GM19099 (cell line): Measurements from ENCODE around the gene CELF4.

Experiments used
- POLR2A ChIP-seq: IDR thresholded peaks from 3 replicates; pipeline ENCODE4 v1.6.1; 2011; ENCODE audit warnings: low read depth; ENCODE audit not compliant: insufficient read length; ENCODE audit errors: extremely low read depth

CELF4 gene

DNA sequence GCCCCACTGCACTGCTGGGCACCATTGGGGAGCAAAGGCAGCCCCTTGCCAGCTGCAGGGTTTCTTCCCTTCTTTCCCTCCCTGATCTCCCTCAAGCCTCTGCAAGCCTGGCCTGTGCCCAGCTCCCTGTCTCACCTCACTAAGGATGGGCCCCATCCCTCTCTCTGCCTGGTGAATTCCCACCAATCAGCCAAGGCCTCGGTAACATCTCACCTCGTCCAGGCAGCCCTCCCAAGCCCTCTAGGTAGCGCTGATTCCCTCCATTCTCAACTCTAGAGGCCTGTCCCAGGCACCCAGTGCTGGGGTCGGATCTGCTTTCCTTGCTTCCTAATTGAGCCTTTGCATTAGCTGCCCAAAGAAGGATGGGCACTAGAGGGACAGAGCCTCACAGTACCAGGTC, 63.0 kb downstream of the CELF4 start:
- TF ChIP-seq POLR2A, result no peak

GRCh38 chr18:37502036-37502435, 63.6 kb downstream of the CELF4 start:
- no peak for TF ChIP-seq POLR2A

- no peak for TF ChIP-seq POLR2A
Measured at GRCh38 chr18:37501136-37501535, 64.5 kb downstream of the CELF4 start.

DNA sequence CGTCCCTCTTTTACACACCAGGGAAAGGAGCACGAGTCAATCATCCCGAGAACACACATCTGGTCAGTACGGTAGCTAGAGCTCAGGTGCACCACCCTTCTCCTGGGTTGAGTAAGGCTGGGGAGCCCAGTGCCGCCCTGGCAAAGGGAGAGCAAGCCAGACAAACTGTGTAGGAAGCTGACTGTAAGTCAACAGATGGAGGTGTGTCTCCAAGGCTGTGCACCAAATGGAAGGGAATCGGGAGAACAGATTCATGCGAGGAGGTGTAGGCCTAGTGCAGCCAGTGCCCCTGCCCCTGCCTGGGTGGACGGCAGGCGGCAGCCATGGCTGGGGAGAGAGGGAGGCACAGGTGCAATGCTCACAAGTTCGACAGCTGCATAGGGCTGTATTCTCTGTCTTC, 65.7 kb downstream of the CELF4 start:
- TF ChIP-seq POLR2A, result no peak

GRCh38 chr18:37499044-37499443, 66.6 kb downstream of the CELF4 start:
- no peak for TF ChIP-seq POLR2A

DNA sequence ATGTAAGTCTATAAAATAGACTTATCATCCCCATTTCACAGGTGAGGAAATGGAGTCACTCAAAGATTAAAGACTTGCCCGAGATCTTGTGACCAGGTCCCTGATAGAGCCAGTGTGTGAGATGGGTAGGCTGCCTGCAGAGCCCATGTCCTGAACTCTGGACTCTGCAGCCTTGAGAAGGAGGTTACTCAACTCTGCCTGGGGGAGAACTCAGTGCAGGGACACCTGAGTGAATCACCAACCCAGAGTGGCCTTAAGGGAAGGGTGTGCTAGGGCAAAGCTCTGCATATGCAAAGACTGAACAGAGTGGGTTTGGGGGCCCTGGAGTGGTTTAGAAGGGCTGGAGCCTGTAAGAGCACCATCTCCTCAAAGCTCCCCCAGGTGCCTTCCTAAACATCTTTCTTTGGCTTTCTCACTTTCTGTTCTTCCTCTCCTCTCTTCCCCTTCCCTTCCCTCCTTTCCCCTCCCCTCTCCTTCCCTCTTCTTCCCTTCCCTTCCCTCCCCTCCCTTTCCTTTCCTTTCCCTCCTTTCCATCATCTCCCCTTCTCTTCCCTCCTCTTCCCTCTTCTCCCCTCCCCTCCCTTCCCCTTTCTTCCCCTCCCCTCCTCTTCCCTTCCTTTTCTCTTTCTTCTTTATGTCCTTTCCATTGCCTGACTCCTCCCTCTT, 67.6 kb downstream of the CELF4 start:
- TF ChIP-seq POLR2A, result no peak

- no peak for TF ChIP-seq POLR2A
Measured at GRCh38 chr18:37496568-37496967, 69.0 kb downstream of the CELF4 start.

DNA sequence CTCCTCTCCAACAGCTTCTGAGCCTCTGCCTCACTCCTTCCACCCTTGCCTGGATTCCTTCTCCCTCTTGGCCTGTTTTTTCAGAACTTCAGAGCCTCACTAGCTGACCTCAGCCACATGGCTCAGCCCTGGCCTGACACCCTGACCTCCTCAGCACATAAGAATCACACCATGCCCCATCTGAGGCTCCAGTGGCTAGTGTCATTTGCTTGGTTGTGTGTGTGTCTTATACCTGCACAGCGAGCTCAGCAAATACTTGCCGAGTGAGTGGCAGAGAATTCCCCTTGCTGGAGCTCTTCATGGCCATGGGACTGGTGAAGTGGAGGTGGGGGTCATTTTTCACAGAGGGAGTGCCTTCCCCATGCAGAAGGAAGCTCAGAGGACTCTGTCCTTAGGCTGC, 70.2 kb downstream of the CELF4 start:
- no peak for TF ChIP-seq POLR2A

- no peak for TF ChIP-seq POLR2A
Measured at GRCh38 chr18:37494406-37494805, 71.2 kb downstream of the CELF4 start.

DNA sequence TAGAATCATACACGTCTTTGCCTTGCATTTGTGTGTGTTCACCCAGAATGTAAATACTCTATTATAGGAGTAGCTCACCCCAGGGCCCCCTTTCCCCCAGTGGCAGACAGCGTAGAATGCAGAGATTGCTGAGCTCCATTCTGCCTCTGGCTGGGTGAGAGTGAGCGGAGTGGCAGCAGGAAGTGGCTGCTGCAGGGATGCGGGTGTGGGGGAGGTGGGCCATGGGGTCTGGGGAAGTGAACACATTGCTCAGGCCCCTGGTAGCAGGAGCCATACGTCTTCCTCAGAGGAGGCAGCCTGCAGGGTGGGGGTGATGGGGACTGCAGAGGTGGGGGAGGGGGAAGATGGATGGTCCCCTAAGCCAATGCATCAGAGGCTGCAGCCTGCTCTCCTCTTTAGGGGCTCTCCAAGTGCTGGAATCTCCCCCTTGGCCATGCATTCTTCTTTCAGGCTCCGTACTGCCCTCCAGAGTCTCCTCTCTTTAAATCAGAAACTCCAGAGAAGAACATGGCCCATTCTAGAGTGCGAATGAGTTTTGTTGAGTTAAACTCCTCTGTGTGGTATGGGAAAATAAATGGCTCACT, 72.2 kb downstream of the CELF4 start:
- TF ChIP-seq POLR2A, result no peak

GRCh38 chr18:37492952-37493351, 72.6 kb downstream of the CELF4 start:
- TF ChIP-seq POLR2A, result no peak

DNA sequence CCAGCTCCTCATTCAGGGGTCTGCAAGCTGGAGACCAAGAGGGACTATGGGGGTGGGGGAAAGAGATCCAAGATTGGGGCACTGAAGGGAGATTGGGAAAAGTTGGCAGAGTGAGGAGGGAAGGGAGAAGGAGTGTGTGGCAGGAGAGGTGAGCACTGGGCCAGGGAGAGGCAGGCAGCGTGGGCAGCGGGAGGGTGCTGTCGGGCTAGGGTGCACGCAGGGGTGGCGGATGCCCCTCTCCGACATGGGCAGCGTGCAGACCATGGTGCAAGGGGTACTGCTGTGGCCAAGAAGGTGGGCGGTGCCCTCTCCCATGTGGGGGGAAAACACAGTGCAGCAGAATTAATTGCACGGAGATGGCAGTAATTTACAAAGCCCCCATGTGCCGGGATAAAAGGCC, 74.1 kb downstream of the CELF4 start:
- TF ChIP-seq POLR2A, result no peak

- no peak for TF ChIP-seq POLR2A
Measured at GRCh38 chr18:37489998-37490397, 75.6 kb downstream of the CELF4 start.

DNA sequence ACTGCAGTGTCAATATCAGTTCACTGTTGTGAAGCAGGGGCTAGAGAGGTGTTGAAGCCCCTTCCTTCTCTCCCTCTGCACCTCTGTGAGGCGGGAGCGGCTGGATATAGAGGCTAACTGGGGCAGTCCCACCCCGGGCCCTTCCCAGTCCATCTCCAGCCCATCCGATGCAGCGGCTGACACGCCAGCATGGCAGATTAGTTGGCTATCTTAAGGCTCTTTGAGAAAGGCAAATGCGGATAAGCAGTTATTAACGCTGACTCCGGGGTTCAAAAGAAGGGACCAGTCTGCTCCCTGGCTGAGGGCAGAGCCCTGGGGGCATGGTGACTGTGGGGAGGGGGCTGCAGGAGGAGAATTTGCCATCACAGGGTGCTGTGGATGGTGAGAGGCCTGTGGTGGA, 76.6 kb downstream of the CELF4 start:
- no peak for TF ChIP-seq POLR2A

- no peak for TF ChIP-seq POLR2A
Measured at GRCh38 chr18:37487400-37487867, 78.2 kb downstream of the CELF4 start.

GRCh38 chr18:37486848-37487247, 78.8 kb downstream of the CELF4 start:
- no peak for TF ChIP-seq POLR2A
